Colonic mucosa (tissue), 4 donors: ENCODE measurements around the gene NDEL1. TPM values are rescaled to one million over a fixed set of nuclear protein-coding genes. Genes with fewer than 3 reads are reported as not detected.

Experiments used
- DNase-seq: peaks from one replicate; pipeline ENCODE4 v3.0.0-alpha.2; 2020
- H3K27ac ChIP-seq: fragments of 200-600 bp; one replicate; pipeline ENCODE4 v1.8.0; 2021
- H3K27me3 ChIP-seq: fragments of 200-600 bp; one replicate; pipeline ENCODE4 v1.8.0; 2021
- H3K36me3 ChIP-seq: fragments of 200-600 bp; one replicate; pipeline ENCODE4 v1.8.0; 2021
- H3K4me1 ChIP-seq: fragments of 200-600 bp; one replicate; pipeline ENCODE4 v1.8.0; 2021; ENCODE audit warnings: mild to moderate bottlenecking
- H3K4me3 ChIP-seq: fragments of 200-600 bp; one replicate; pipeline ENCODE4 v1.8.0; 2021
- H3K9ac ChIP-seq, 2 donors: one replicate each; pipeline ENCODE4 v1.7.0; 2013; ENCODE audit warnings: control low read depth in 2 of 2, low read depth in 2 of 2, low read length in 2 of 2
- H3K9me3 ChIP-seq: fragments of 200-600 bp; one replicate; pipeline ENCODE4 v1.8.0; 2021
- CTCF ChIP-seq: fragments of 200-600 bp; IDR thresholded peaks from one replicate; pipeline ENCODE4 v1.8.0; 2022; ENCODE audit warnings: antibody characterized with exemption, mild to moderate bottlenecking
- intact Hi-C: fragments of 100-400 bp; cut with DNase I; formaldehyde crosslinking; loops from one replicate; pipeline ENCODE4 v1.14.1; 2022
- total RNA-seq, 2 donors: library from RNA; stranded (reverse); fragmentation: NEBNext Ultra II Directional in 1 of 2; extraction: Animal tissue kit (Norgen Biotek cat#: 25700) in 1 of 2; gene quantifications; one replicate each; pipeline ENCODE4 v1.2.1, GENCODE V29; 2021
- donor health status: healthy.
- donor health status: DM: no; HTN: no; CAD: no.
- donor health status: DM: no; HTN: no; CAD: no.

The NDEL1 gene
- total RNA-seq, 2 donors from 2014 or later = 47.1 TPM

- H3K27me3 ChIP-seq = no peaks in the 10 kb centered on the region
- H3K4me3 ChIP-seq = no peak overlapping the region
- H3K4me1 ChIP-seq = no peaks in the 10 kb centered on the region
- intact Hi-C loops = loop anchor here (2.0 to 10.0 kb wide), 2 partner anchors 336 to 484 kb away; no protein-coding TSS in a partner anchor
- no peak overlapping the region for H3K9ac ChIP-seq
- H3K36me3 ChIP-seq = no peaks in the 10 kb centered on the region
- H3K27ac ChIP-seq = no peak overlapping the region
- no peaks in the 10 kb centered on the region for H3K9me3 ChIP-seq
- DNase-seq = no peak
- no peak for TF ChIP-seq CTCF
These were observed 24.8 kb upstream of the NDEL1 start for GRCh38 chr17:8410883-8411238.

- intact Hi-C loops = loop anchor here (10.0 kb wide), 1 partner anchor 483 kb away; no protein-coding TSS in a partner anchor
- H3K27ac ChIP-seq = no peak overlapping the region
- no peaks in the 10 kb centered on the region for H3K27me3 ChIP-seq
- no peaks in the 10 kb centered on the region for H3K9me3 ChIP-seq
- H3K9ac ChIP-seq = no peak overlapping the region
- no peaks in the 10 kb centered on the region for H3K36me3 ChIP-seq
- no peak for TF ChIP-seq CTCF
- DNase-seq = no peak
- H3K4me1 ChIP-seq = no peaks in the 10 kb centered on the region
- H3K4me3 ChIP-seq = no peak overlapping the region
These were observed 23.6 kb upstream of the NDEL1 start for GRCh38 chr17:8412089-8412488.

GRCh38 chr17:8413328-8413727, 22.4 kb upstream of the NDEL1 start:
- Histone ChIP-seq H3K36me3 (no peaks in the 10 kb centered on the region), H3K9ac (no peak overlapping the region), H3K4me3 (no peak overlapping the region), H3K27ac (no peak overlapping the region), H3K4me1 (no peaks in the 10 kb centered on the region), H3K9me3 (no peaks in the 10 kb centered on the region), H3K27me3 (no peaks in the 10 kb centered on the region)
- intact Hi-C loops = loop anchor here (10.0 kb wide), 1 partner anchor 481 kb away; no protein-coding TSS in a partner anchor
- no peak for TF ChIP-seq CTCF
- DNase-seq = no peak

DNA sequence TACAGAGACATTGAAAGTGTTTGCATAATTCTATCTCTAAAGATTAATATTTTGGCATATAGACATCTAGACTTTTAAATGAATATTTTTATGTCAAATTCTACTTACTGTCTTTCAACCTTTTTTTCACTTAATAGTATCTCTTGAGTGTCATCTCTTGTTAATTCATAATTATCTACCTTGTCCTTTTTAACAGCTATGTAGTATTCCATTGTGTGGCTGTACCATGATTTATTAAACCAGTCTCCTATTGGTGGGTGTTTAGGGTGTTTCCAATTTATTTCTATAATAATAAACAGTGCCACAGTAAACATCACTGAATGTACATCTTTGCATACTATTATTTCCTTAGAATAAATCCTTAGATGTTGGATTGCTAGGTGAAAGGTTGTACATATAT, 21.7 kb upstream of the NDEL1 start:
- H3K36me3 ChIP-seq = no peaks in the 10 kb centered on the region
- no peaks in the 10 kb centered on the region for H3K9me3 ChIP-seq
- intact Hi-C loops = loop anchor here (10.0 kb wide), 1 partner anchor 481 kb away; no protein-coding TSS in a partner anchor
- H3K27me3 ChIP-seq = no peaks in the 10 kb centered on the region
- no peak overlapping the region for H3K9ac ChIP-seq
- TF ChIP-seq CTCF = no peak
- no peak overlapping the region for H3K4me3 ChIP-seq
- no peak overlapping the region for H3K27ac ChIP-seq
- no peaks in the 10 kb centered on the region for H3K4me1 ChIP-seq
- no peak for DNase-seq

DNA sequence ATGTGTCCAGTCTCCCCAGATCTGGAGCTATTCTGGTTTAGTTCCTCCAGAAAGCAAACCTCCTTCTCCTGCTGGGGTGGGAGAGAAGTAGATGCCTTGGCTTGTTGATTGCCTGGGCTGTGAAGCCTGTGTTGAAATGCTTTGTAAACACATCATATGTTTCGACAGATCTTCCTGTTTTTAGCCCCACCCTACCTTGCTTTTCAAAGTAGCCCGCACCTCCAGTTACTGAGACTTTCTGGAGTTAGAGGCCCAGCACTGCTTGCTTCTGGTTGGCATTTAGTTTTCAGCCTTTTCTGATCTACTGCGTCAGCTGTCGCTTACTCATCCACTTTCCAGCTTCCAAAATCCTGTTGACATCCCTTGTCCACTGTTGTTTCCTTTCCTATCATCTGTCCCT, 17.9 kb upstream of the NDEL1 start:
- intact Hi-C loops = loop anchor here (10.0 kb wide), 1 partner anchor 477 kb away; no protein-coding TSS in a partner anchor
- Histone ChIP-seq H3K27me3 (no peaks in the 10 kb centered on the region), H3K27ac (no peak overlapping the region), H3K9ac (no peak overlapping the region), H3K36me3 (no peaks in the 10 kb centered on the region), H3K4me3 (no peak overlapping the region), H3K4me1 (no peaks in the 10 kb centered on the region), H3K9me3 (no peaks in the 10 kb centered on the region)
- DNase-seq = no peak
- TF ChIP-seq CTCF = no peak
